HepG2 (cell line): Measurements from ENCODE around the gene SCGB1C1. TPM values are rescaled to one million over a fixed set of nuclear protein-coding genes. Genes with fewer than 3 reads are reported as not detected.

Source experiments
- MZF1 ChIP-seq: sonication (generic); formaldehyde crosslinking; IDR thresholded peaks from 2 replicates; pipeline ENCODE4 v1.8.1; 2023; ENCODE audit warnings: mild to moderate bottlenecking, missing genetic modification reagents, borderline replicate concordance
- POLR2G ChIP-seq: fragments of 200-400 bp; formaldehyde crosslinking; IDR thresholded peaks from 2 replicates; pipeline ENCODE4 v1.6.1; 2018; ENCODE audit warnings: mild to moderate bottlenecking, low read depth, low read length, moderate library complexity
- PRMT3 ChIP-seq: sonication (generic); formaldehyde crosslinking; IDR thresholded peaks from 2 replicates; pipeline ENCODE4 v1.8.1; 2022; ENCODE audit warnings: low read depth, mild to moderate bottlenecking, moderate library complexity, missing genetic modification reagents, borderline replicate concordance
- RBFOX2 ChIP-seq: fragments of 200-400 bp; formaldehyde crosslinking; IDR thresholded peaks from 2 replicates; pipeline ENCODE4 v1.6.1; 2017; ENCODE audit warnings: low read depth, mild to moderate bottlenecking, low read length
- SP1 ChIP-seq, 2 experiments: fragments of 450-650 bp in 1 of 2; sonication (generic) in 1 of 2; formaldehyde crosslinking in 1 of 2; IDR thresholded peaks; 2 replicates each; pipeline versions ENCODE4 v1.4.0 to v1.6.1; 2016 to 2020; ENCODE audit warnings: missing genetic modification reagents in 1 of 2
- SP2 ChIP-seq: sonication (generic); formaldehyde crosslinking; IDR thresholded peaks from 2 replicates; pipeline ENCODE4 v1.5.1; 2020; ENCODE audit warnings: mild to moderate bottlenecking, missing genetic modification reagents
- TAF1 ChIP-seq: sonication (generic); formaldehyde crosslinking; IDR thresholded peaks from 2 replicates; pipeline ENCODE4 v1.4.0; 2020; ENCODE audit warnings: missing genetic modification reagents
- ZNF317 ChIP-seq: sonication (generic); formaldehyde crosslinking; IDR thresholded peaks from 2 replicates; pipeline ENCODE4 v1.5.0; 2020; ENCODE audit warnings: mild to moderate bottlenecking, missing genetic modification reagents
- ZNF747 ChIP-seq: sonication (generic); formaldehyde crosslinking; IDR thresholded peaks from 2 replicates; pipeline ENCODE4 v1.8.1; 2023; ENCODE audit warnings: missing genetic modification reagents, mild to moderate bottlenecking, borderline replicate concordance
- polyA plus RNA-seq, 8 experiments: library from polyadenylated mRNA; depleted of rRNA in 3 of 8; stranded (reverse) in 7 of 8; unstranded in 1 of 8; fragments of >200 nt; fragmentation: Illumina TruSeq in 4 of 8; extraction: Trizol in 4 of 8; gene quantifications; 2 replicates each; pipeline versions ENCODE4 v1.2.1 to v1.2.3, GENCODE V29; 2011 to 2016; ENCODE audit warnings: low read depth in 4 of 8, missing spikeins in 1 of 8, mixed read lengths in 1 of 8; ENCODE audit not compliant: insufficient read depth in 1 of 8
- total RNA-seq, 5 experiments: library from RNA; depleted of rRNA; stranded (reverse); fragments of >200 nt; fragmentation: Illumina TruSeq; extraction: Trizol; gene quantifications; 2 replicates each; pipeline ENCODE4 v1.2.3, GENCODE V29; 2016; ENCODE audit warnings: low read depth in 1 of 5
- TF ChIP-seq, protein P1 (sequence below): sonication (generic); formaldehyde crosslinking; IDR thresholded peaks from one replicate; pipeline ENCODE4 v1.5.1; 2020; ENCODE audit warnings: mild to moderate bottlenecking, missing genetic modification reagents; ENCODE audit errors: not compliant biosample characterization
- TF ChIP-seq, protein P2 (sequence below): sonication (generic); formaldehyde crosslinking; IDR thresholded peaks from 2 replicates; pipeline ENCODE4 v1.4.0; 2020; ENCODE audit warnings: mild to moderate bottlenecking, missing genetic modification reagents

The SCGB1C1 gene
- total and polyA plus RNA-seq, 2 of the 13 experiments (the other 11 are each of a cell fraction or from before 2014, with no cell fraction given), result not detected

DNA sequence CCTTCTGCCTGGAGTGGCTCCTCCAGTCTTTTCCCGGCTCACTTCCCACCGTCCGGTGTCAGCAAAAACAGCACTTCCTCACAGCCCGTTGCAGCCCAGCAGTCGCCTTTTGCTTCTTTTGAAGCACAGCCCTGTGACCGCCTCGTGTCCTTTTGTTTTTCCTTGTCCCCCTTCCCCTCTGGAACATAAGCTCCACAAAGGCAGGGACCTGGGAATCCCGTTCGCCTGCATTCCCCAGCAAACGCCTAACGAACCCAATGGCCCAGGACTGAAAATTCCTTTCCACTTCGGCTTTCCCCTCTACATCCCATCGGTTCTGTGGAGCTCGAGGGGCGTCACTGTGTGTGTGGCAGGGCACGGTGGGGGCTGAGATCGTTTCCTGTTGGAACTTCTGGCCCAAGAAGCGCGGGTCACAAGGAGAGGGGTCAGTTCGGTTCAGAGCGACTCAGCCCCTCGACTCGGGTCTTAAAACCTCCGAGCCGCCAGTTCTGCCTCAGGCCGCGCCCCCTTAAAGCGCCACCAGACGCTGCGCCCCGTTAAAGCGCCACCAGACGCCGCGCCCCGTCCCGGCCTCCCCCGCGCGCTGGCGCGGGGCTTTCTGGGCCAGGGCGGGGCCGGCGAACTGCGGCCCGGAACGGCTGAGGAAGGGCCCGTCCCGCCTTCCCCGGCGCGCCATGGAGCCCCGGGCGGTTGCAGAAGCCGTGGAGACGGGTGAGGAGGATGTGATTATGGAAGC, 15.5 kb downstream of the SCGB1C1 start (continued):
- TF ChIP-seq, protein P1, sequence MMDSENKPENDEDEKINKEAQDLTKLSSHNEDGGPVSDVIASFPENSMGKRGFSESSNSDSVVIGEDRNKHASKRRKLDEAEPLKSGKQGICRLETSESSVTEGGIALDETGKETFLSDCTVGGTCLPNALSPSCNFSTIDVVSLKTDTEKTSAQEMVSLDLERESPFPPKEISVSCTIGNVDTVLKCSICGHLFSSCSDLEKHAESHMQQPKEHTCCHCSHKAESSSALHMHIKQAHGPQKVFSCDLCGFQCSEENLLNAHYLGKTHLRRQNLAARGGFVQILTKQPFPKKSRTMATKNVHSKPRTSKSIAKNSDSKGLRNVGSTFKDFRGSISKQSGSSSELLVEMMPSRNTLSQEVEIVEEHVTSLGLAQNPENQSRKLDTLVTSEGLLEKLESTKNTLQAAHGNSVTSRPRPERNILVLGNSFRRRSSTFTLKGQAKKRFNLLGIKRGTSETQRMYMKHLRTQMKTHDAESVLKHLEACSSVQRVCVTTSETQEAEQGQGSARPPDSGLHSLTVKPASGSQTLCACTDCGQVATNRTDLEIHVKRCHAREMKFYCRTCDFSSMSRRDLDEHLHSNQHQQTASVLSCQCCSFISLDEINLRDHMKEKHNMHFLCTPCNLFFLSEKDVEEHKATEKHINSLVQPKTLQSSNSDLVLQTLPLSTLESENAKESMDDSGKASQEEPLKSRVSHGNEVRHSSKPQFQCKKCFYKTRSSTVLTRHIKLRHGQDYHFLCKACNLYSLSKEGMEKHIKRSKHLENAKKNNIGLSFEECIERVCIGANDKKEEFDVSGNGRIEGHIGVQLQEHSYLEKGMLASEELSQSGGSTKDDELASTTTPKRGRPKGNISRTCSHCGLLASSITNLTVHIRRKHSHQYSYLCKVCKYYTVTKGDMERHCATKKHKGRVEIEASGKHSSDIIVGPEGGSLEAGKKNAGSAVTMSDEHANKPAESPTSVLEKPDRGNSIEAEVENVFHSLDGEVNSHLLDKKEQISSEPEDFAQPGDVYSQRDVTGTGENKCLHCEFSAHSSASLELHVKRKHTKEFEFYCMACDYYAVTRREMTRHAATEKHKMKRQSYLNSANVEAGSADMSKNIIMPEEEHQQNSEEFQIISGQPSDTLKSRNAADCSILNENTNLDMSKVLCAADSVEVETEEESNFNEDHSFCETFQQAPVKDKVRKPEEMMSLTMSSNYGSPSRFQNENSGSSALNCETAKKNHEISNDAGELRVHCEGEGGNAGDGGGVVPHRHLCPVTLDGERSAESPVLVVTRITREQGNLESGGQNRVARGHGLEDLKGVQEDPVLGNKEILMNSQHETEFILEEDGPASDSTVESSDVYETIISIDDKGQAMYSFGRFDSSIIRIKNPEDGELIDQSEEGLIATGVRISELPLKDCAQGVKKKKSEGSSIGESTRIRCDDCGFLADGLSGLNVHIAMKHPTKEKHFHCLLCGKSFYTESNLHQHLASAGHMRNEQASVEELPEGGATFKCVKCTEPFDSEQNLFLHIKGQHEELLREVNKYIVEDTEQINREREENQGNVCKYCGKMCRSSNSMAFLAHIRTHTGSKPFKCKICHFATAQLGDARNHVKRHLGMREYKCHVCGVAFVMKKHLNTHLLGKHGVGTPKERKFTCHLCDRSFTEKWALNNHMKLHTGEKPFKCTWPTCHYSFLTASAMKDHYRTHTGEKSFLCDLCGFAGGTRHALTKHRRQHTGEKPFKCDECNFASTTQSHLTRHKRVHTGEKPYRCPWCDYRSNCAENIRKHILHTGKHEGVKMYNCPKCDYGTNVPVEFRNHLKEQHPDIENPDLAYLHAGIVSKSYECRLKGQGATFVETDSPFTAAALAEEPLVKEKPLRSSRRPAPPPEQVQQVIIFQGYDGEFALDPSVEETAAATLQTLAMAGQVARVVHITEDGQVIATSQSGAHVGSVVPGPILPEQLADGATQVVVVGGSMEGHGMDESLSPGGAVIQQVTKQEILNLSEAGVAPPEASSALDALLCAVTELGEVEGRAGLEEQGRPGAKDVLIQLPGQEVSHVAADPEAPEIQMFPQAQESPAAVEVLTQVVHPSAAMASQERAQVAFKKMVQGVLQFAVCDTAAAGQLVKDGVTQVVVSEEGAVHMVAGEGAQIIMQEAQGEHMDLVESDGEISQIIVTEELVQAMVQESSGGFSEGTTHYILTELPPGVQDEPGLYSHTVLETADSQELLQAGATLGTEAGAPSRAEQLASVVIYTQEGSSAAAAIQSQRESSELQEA, result no peak
- TF ChIP-seq SP1 (IDR thresholded peaks at IDR 0.05), result no peak
- TF ChIP-seq SP1 (CRISPR knock-in tag; IDR thresholded peaks at IDR 0.05), result 0 out of 2 replicates have a peak, but pooled peaks have one; percentile 16
- TF ChIP-seq POLR2G, result peak; percentile 73
- TF ChIP-seq, protein P2, sequence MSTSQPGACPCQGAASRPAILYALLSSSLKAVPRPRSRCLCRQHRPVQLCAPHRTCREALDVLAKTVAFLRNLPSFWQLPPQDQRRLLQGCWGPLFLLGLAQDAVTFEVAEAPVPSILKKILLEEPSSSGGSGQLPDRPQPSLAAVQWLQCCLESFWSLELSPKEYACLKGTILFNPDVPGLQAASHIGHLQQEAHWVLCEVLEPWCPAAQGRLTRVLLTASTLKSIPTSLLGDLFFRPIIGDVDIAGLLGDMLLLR (CRISPR knock-in tag), result no peak
- no peak; the same call in 1 of the 2 replicates for TF ChIP-seq ZNF747
- TF ChIP-seq TAF1 (CRISPR knock-in tag), result no peak; the same call in 1 of the 2 replicates
- TF ChIP-seq RBFOX2, result peak; percentile 87
- TF ChIP-seq SP2, result no peak
- TF ChIP-seq MZF1 (CRISPR knock-in tag), result no peak
- TF ChIP-seq ZNF317 (CRISPR knock-in tag), result peak; percentile 8; the same call in 1 of the 2 replicates
- no peak for TF ChIP-seq PRMT3
